IPS DF 4.7 (cell line): ENCODE measurements around the gene PRTFDC1.
"Not testable (repeated sequence)": the region's sequence is repeated elsewhere in the genome, so short reads cannot be mapped to it uniquely, and the experiment has no call there.

Experiments used
- DNase-seq: peaks from one replicate; pipeline ENCODE4 v3.0.0-alpha.2; 2013; ENCODE audit warnings: low spot score; ENCODE audit errors: extremely low read depth

The PRTFDC1 gene

GRCh38 chr10:24935504-24936292 lies 16.7 kb downstream of the PRTFDC1 start:
- no peak for DNase-seq

GRCh38 chr10:24931236-24931635 lies 21.2 kb downstream of the PRTFDC1 start:
- DNase-seq = no peak

- DNase-seq = no peak
These were observed 22.0 kb downstream of the PRTFDC1 start for GRCh38 chr10:24930427-24930826.

- DNase-seq = no peak
These were observed 22.5 kb downstream of the PRTFDC1 start for GRCh38 chr10:24929904-24930303.

- no peak for DNase-seq
These were observed 23.3 kb downstream of the PRTFDC1 start for GRCh38 chr10:24929056-24929544.

GRCh38 chr10:24928163-24928562 lies 24.2 kb downstream of the PRTFDC1 start:
- no peak for DNase-seq

- DNase-seq = no peak
These were observed 25.8 kb downstream of the PRTFDC1 start for GRCh38 chr10:24926557-24926956.

- no peak for DNase-seq
These were observed 26.6 kb downstream of the PRTFDC1 start for GRCh38 chr10:24925799-24926198.

- DNase-seq = not testable (repeated sequence)
These were observed 27.9 kb downstream of the PRTFDC1 start for GRCh38 chr10:24924483-24924882.

- DNase-seq = not testable (repeated sequence)
These were observed 30.1 kb downstream of the PRTFDC1 start for GRCh38 chr10:24922222-24922868.

GRCh38 chr10:24920907-24921881 lies 31.2 kb downstream of the PRTFDC1 start:
- DNase-seq = no peak

GRCh38 chr10:24920192-24920591 lies 32.2 kb downstream of the PRTFDC1 start:
- not testable (repeated sequence) for DNase-seq

GRCh38 chr10:24919629-24920028 lies 32.8 kb downstream of the PRTFDC1 start:
- DNase-seq = not testable (repeated sequence)

- no peak for DNase-seq
These were observed 34.4 kb downstream of the PRTFDC1 start for GRCh38 chr10:24917979-24918378.

GRCh38 chr10:24917493-24917892 lies 34.9 kb downstream of the PRTFDC1 start:
- DNase-seq = no peak

GRCh38 chr10:24916365-24916764 lies 36.0 kb downstream of the PRTFDC1 start:
- no peak for DNase-seq

GRCh38 chr10:24915304-24915703 lies 37.1 kb downstream of the PRTFDC1 start:
- no peak for DNase-seq

- no peak for DNase-seq
These were observed 38.3 kb downstream of the PRTFDC1 start for GRCh38 chr10:24914148-24914547.

GRCh38 chr10:24912215-24912614 lies 40.2 kb downstream of the PRTFDC1 start:
- no peak for DNase-seq

GRCh38 chr10:24911029-24911428 lies 41.4 kb downstream of the PRTFDC1 start:
- no peak for DNase-seq

- DNase-seq = no peak
These were observed 41.8 kb downstream of the PRTFDC1 start for GRCh38 chr10:24910574-24910973.
